ENCODE results near the gene FOXI1.

FOXI1 gene

GRCh38 chr5:170111088-170111785 is 5.5 kb downstream of the FOXI1 start:
- H3K36me3 ChIP-seq (ENCODE audit: low read length) = no peaks in the 10 kb centered on the region
- no peak overlapping the region for H3K27ac ChIP-seq (ENCODE audit: low read depth, low read length)
- no peaks in the 10 kb centered on the region for H3K27me3 ChIP-seq (ENCODE audit: low read length)
- no peaks in the 10 kb centered on the region for H3K9me2 ChIP-seq (replicated peaks; ENCODE audit: insufficient read depth, low read length)
- no peaks in the 10 kb centered on the region for H3K79me2 ChIP-seq (ENCODE audit: insufficient read depth, low read length)
- H3K9ac ChIP-seq (ENCODE audit: low read length) = no peak overlapping the region
- TF ChIP-seq CTCF (IDR thresholded peaks at IDR 0.05; ENCODE audit: insufficient read depth, low read length, poor library complexity, severe bottlenecking) (no peak), EZH2phosphoT487 (conservative IDR thresholded peaks at IDR 0.05; ENCODE audit: low read length) (no peak)
- no peak overlapping the region for H2AFZ ChIP-seq (ENCODE audit: low read depth, low read length, severe bottlenecking)
- H3K9me3 ChIP-seq (ENCODE audit: insufficient read depth, low read length) = no peaks in the 10 kb centered on the region
- H4K20me1 ChIP-seq (ENCODE audit: low read depth, low read length) = no peaks in the 10 kb centered on the region
- H3K4me3 ChIP-seq (ENCODE audit: insufficient read depth, low read length, poor library complexity, severe bottlenecking) = no peak overlapping the region
- H3F3A ChIP-seq (ENCODE audit: insufficient read depth) = no peaks in the 10 kb centered on the region
- H3K4me2 ChIP-seq (ENCODE audit: low read depth, low read length, poor library complexity, severe bottlenecking) = no peak overlapping the region

DNA sequence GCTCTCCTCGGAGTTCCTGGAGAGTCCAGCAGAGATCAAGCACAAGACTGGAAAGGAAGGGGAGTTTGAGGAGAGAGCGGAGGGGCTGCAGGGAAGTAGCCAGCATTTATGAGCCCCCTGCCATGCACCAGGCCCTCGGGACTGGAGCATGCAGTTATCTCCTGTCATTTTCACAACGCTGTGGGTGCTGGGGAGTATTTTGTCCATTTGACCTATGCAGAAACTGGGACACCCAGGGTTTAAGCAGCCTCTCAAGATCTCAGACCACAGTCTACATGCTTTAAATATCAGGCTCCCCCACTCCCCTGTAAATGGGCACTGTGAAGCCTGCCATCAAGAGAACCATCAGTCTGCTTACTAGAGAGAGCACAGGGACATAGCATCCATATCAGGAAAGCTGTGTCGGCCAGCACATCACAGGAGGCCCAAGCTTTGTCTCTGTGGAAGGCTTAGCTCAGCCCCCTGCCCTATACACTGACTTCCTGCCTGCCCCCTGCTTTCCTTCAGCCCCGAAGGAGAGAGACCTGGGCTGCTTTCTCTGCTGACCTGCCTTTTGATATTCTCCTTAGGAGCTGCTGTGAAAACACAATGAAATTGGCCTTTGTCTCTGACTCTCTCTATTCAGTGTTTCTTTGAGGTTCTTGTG is 7.3 kb downstream of the FOXI1 start:
- Histone ChIP-seq H4K20me1 (ENCODE audit: low read depth, low read length) (no peaks in the 10 kb centered on the region), H3K9me3 (ENCODE audit: insufficient read depth, low read length) (no peaks in the 10 kb centered on the region), H3K27me3 (ENCODE audit: low read length) (no peaks in the 10 kb centered on the region), H3K27ac (ENCODE audit: low read depth, low read length) (no peak overlapping the region), H3F3A (ENCODE audit: insufficient read depth) (no peaks in the 10 kb centered on the region), H2AFZ (ENCODE audit: low read depth, low read length, severe bottlenecking) (no peak overlapping the region), H3K79me2 (ENCODE audit: insufficient read depth, low read length) (no peaks in the 10 kb centered on the region), H3K9me2 (replicated peaks; ENCODE audit: insufficient read depth, low read length) (no peaks in the 10 kb centered on the region), H3K4me2 (ENCODE audit: low read depth, low read length, poor library complexity, severe bottlenecking) (no peak overlapping the region), H3K36me3 (ENCODE audit: low read length) (no peaks in the 10 kb centered on the region), H3K9ac (ENCODE audit: low read length) (no peak overlapping the region), H3K4me3 (ENCODE audit: insufficient read depth, low read length, poor library complexity, severe bottlenecking) (no peak overlapping the region)
- TF ChIP-seq EZH2phosphoT487 (conservative IDR thresholded peaks at IDR 0.05; ENCODE audit: low read length) (no peak), CTCF (IDR thresholded peaks at IDR 0.05; ENCODE audit: insufficient read depth, low read length, poor library complexity, severe bottlenecking) (no peak)

DNA sequence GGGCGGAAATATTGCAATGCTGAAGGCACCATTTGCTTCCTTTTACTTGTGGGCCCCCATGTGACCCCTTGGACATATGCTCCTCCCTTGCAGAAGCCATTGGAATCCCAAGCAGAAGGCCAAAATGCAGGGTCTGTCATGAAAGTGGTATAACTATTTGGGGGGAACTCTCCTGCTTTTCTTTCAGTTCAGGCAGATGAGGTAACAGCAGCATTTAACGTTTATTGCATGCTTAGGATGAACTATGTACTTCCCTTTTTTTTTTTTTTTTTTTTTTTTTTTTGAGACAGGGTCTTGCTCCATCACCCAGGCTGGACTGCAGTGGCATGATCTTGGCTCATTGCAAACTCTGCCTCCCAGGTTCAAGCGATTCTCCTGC is 7.8 kb downstream of the FOXI1 start:
- H3K4me3 ChIP-seq (ENCODE audit: insufficient read depth, low read length, poor library complexity, severe bottlenecking) = no peak overlapping the region
- no peaks in the 10 kb centered on the region for H3K27me3 ChIP-seq (ENCODE audit: low read length)

More for the DNA sequence above, 7.8 kb downstream of the FOXI1 start:
- no peak overlapping the region for H2AFZ ChIP-seq (ENCODE audit: low read depth, low read length, severe bottlenecking)
- no peak overlapping the region for H3K27ac ChIP-seq (ENCODE audit: low read depth, low read length)
- H4K20me1 ChIP-seq (ENCODE audit: low read depth, low read length) = no peaks in the 10 kb centered on the region
- no peaks in the 10 kb centered on the region for H3K9me3 ChIP-seq (ENCODE audit: insufficient read depth, low read length)
- no peaks in the 10 kb centered on the region for H3K79me2 ChIP-seq (ENCODE audit: insufficient read depth, low read length)
- no peak overlapping the region for H3K4me2 ChIP-seq (ENCODE audit: low read depth, low read length, poor library complexity, severe bottlenecking)
- no peak for TF ChIP-seq EZH2phosphoT487 (conservative IDR thresholded peaks at IDR 0.05; ENCODE audit: low read length)
- TF ChIP-seq CTCF (IDR thresholded peaks at IDR 0.05; ENCODE audit: insufficient read depth, low read length, poor library complexity, severe bottlenecking) = no peak
- no peaks in the 10 kb centered on the region for H3F3A ChIP-seq (ENCODE audit: insufficient read depth)
- no peaks in the 10 kb centered on the region for H3K9me2 ChIP-seq (replicated peaks; ENCODE audit: insufficient read depth, low read length)
- H3K36me3 ChIP-seq (ENCODE audit: low read length) = no peaks in the 10 kb centered on the region
- H3K9ac ChIP-seq (ENCODE audit: low read length) = no peak overlapping the region
